Trophoblast cell (in vitro differentiated cells and primary cell): ENCODE data around the gene USPL1.
"Not testable (repeated sequence)": the region's sequence is repeated elsewhere in the genome, so short reads cannot be mapped to it uniquely, and the experiment has no call there.

ENCODE experiments used
- DNase-seq, 2 donors: peaks; one replicate each; pipeline ENCODE4 v3.0.0-alpha.2; 2016
- H2AFZ ChIP-seq: 2 replicates; pipeline ENCODE4 v1.6.1; 2013; ENCODE audit warnings: low read length, moderate library complexity, mild to moderate bottlenecking; ENCODE audit not compliant: insufficient read depth, poor library complexity
- H2AK5ac ChIP-seq: 2 replicates; pipeline ENCODE4 v1.6.1; 2013; ENCODE audit warnings: mild to moderate bottlenecking, low read length
- H2BK120ac ChIP-seq: 2 replicates; pipeline ENCODE4 v1.6.1; 2013; ENCODE audit warnings: low read length, mild to moderate bottlenecking, moderate library complexity; ENCODE audit not compliant: insufficient read depth, poor library complexity
- H2BK12ac ChIP-seq: 2 replicates; pipeline ENCODE4 v1.6.1; 2013; ENCODE audit warnings: mild to moderate bottlenecking, low read length, moderate library complexity
- H2BK5ac ChIP-seq: 2 replicates; pipeline ENCODE4 v1.6.1; 2013; ENCODE audit warnings: low read length, low read depth, moderate library complexity, mild to moderate bottlenecking; ENCODE audit not compliant: poor library complexity
- H3K14ac ChIP-seq: 2 replicates; pipeline ENCODE4 v1.6.1; 2013; ENCODE audit warnings: mild to moderate bottlenecking, low read length
- H3K18ac ChIP-seq: 2 replicates; pipeline ENCODE4 v1.6.1; 2013; ENCODE audit warnings: mild to moderate bottlenecking, low read length
- H3K23ac ChIP-seq: 2 replicates; pipeline ENCODE4 v1.6.1; 2013; ENCODE audit warnings: low read length
- H3K27ac ChIP-seq: 2 replicates; pipeline ENCODE4 v1.5.1; 2013; ENCODE audit warnings: low read depth, mild to moderate bottlenecking, inconsistent platforms, low read length, moderate library complexity
- H3K27me3 ChIP-seq: 2 replicates; pipeline ENCODE4 v1.6.1; 2013; ENCODE audit warnings: inconsistent platforms, mild to moderate bottlenecking, low read length, moderate library complexity; ENCODE audit not compliant: insufficient read depth
- H3K36me3 ChIP-seq, 2 experiments: 1 replicate in 1 of 2; 2 replicates in 1 of 2; pipeline ENCODE4 v1.6.1; 2013; ENCODE audit warnings: low read length in 2 of 2, mild to moderate bottlenecking in 2 of 2, moderate library complexity in 1 of 2; ENCODE audit not compliant: insufficient read depth in 2 of 2, control insufficient read depth in 1 of 2
- H3K4ac ChIP-seq: 2 replicates; pipeline ENCODE4 v1.6.1; 2013; ENCODE audit warnings: low read depth, mild to moderate bottlenecking, low read length, moderate library complexity
- H3K4me1 ChIP-seq, 2 experiments: 1 replicate in 1 of 2; 2 replicates in 1 of 2; pipeline ENCODE4 v1.6.1; 2013; ENCODE audit warnings: low read length in 2 of 2, mild to moderate bottlenecking in 2 of 2, moderate library complexity in 1 of 2; ENCODE audit not compliant: insufficient read depth in 2 of 2, control insufficient read depth in 1 of 2
- H3K4me2 ChIP-seq: 2 replicates; pipeline ENCODE4 v1.6.1; 2013; ENCODE audit warnings: inconsistent platforms, mild to moderate bottlenecking, low read length, moderate library complexity
- H3K4me3 ChIP-seq: 2 replicates; pipeline ENCODE4 v1.5.1; 2013; ENCODE audit warnings: mild to moderate bottlenecking, low read depth, low read length, inconsistent platforms
- H3K79me1 ChIP-seq: one replicate; pipeline ENCODE4 v1.6.1; 2013; ENCODE audit warnings: low read length
- H3K79me2 ChIP-seq: 2 replicates; pipeline ENCODE4 v1.6.1; 2013; ENCODE audit warnings: low read length, mild to moderate bottlenecking; ENCODE audit not compliant: control insufficient read depth, insufficient read depth, poor library complexity
- H3K9ac ChIP-seq: 2 replicates; pipeline ENCODE4 v1.6.1; 2013; ENCODE audit warnings: mild to moderate bottlenecking, low read length
- H3K9me3 ChIP-seq: 2 replicates; pipeline ENCODE4 v1.6.1; 2013; ENCODE audit warnings: low read depth, mild to moderate bottlenecking, control low read depth, inconsistent platforms, low read length; ENCODE audit not compliant: insufficient read depth
- H4K12ac ChIP-seq: 2 replicates; pipeline ENCODE4 v1.6.1; 2013; ENCODE audit warnings: low read depth, mild to moderate bottlenecking, low read length, moderate library complexity
- H4K8ac ChIP-seq: 2 replicates; pipeline ENCODE4 v1.6.1; 2013; ENCODE audit warnings: low read depth, mild to moderate bottlenecking, low read length, moderate library complexity
- H4K91ac ChIP-seq: one replicate; pipeline ENCODE4 v1.6.1; 2013; ENCODE audit warnings: low read depth, mild to moderate bottlenecking, low read length, moderate library complexity
- WGBS: extraction: QIAGEN DNeasy Blood & Tissue Kit; methylation state at CpG from one replicate; pipeline ENCODE4 v1.1.7; 2013; ENCODE audit warnings: missing lambda C conversion rate; ENCODE audit not compliant: insufficient read length, insufficient coverage; ENCODE audit errors: extremely low coverage; 5-methylcytosine and 5-hydroxymethylcytosine counted together

The USPL1 gene

DNA sequence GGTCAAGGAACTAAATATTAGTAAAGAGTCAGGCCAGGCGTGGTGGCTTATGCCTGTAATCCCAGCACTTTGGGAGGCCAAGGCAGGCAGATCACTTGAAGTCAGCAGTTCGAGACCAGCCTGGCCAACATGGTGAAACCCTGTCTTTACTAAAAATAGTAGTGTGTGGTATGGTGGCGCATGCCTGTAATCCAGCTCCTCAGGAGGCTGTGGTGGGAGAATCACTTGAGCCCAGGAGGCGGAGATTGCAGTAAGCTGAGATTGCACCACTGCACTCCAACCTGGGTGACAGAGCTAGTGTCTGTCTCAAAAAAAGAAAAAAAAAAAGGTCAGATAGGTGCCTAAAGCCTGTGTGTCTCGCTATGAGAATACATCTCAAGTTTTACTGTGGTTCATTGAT lies 33.9 kb downstream of the USPL1 start:
- H2BK5ac ChIP-seq, H3K79me1 ChIP-seq, H2BK12ac ChIP-seq, DNase-seq, H3K4me3 ChIP-seq, H4K12ac ChIP-seq, H3K14ac ChIP-seq, H3K27ac ChIP-seq, H2AK5ac ChIP-seq, H4K91ac ChIP-seq, H3K27me3 ChIP-seq, H3K4ac ChIP-seq, H3K4me1 ChIP-seq, H3K4me2 ChIP-seq, H3K18ac ChIP-seq, H4K8ac ChIP-seq, H3K9me3 ChIP-seq, H3K79me2 ChIP-seq, H3K9ac ChIP-seq, H3K23ac ChIP-seq, H2BK120ac ChIP-seq, H2AFZ ChIP-seq: not testable (repeated sequence)
- WGBS: no CpG with 5 or more reads among the region's 5 CpGs
- peaks cover 7 to 16% of the 10 kb centered on the region in 2 experiments for H3K36me3 ChIP-seq

- no peaks in the 10 kb centered on the region for H3K9me3 ChIP-seq
- H4K8ac ChIP-seq: no peak overlapping the region
- H2BK120ac ChIP-seq: no peak overlapping the region
- no peak overlapping the region for H3K4me2 ChIP-seq
- no peaks in the 10 kb centered on the region for H3K79me2 ChIP-seq
- no peaks in the 10 kb centered on the region for H3K4me1 ChIP-seq
- no peak overlapping the region for H2AK5ac ChIP-seq
- H3K79me1 ChIP-seq: no peaks in the 10 kb centered on the region
- no peak overlapping the region for H3K18ac ChIP-seq
- no peaks in the 10 kb centered on the region for H3K27me3 ChIP-seq
- no peak overlapping the region for H3K4ac ChIP-seq
- no peak overlapping the region for H2BK5ac ChIP-seq
- H3K4me3 ChIP-seq: no peak overlapping the region
- H2AFZ ChIP-seq: no peak overlapping the region
- peaks cover 7 to 18% of the 10 kb centered on the region in 2 experiments for H3K36me3 ChIP-seq
- H3K27ac ChIP-seq: no peak overlapping the region
- no peak overlapping the region for H3K9ac ChIP-seq
- WGBS: no CpG with 5 or more reads among the region's 1 CpG
- DNase-seq: no peak
- H4K12ac ChIP-seq: no peak overlapping the region
- no peak overlapping the region for H3K23ac ChIP-seq
- no peak overlapping the region for H3K14ac ChIP-seq
- H2BK12ac ChIP-seq: no peak overlapping the region
- H4K91ac ChIP-seq: no peak overlapping the region
Measured at GRCh38 chr13:30652746-30653386, 35.1 kb downstream of the USPL1 start.

DNA sequence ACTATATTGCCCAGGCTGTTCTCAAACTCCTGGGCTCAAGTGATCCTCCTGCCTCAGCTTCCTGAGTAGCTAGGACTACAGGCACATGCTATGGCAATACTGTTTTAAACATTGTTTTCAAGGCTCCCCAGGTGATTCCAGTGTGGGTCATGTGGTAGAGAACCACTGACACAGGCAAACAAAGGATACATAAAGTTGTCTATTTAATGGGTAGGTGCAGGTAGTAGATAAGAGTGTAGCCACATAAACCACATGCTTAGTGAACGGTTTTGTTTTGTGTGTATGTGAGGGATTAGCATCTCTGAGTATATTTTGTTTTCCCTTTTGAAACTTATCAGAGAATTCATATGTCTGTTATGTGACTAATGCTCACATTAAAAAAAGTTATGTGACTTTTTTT lies 36.7 kb downstream of the USPL1 start:
- H4K91ac ChIP-seq: no peak overlapping the region
- H3K14ac ChIP-seq: no peak overlapping the region
- H4K8ac ChIP-seq: no peak overlapping the region
- H2BK12ac ChIP-seq: no peak overlapping the region
- H3K27ac ChIP-seq: no peak overlapping the region
- no peak for DNase-seq
- H3K79me1 ChIP-seq: no peaks in the 10 kb centered on the region
- H4K12ac ChIP-seq: no peak overlapping the region
- H3K4ac ChIP-seq: no peak overlapping the region
- H3K23ac ChIP-seq: no peak overlapping the region
- no CpG with 5 or more reads among the region's 1 CpG for WGBS
- H2AK5ac ChIP-seq: no peak overlapping the region
- H2BK5ac ChIP-seq: no peak overlapping the region
- no peak overlapping the region for H3K9ac ChIP-seq
- H3K27me3 ChIP-seq: no peaks in the 10 kb centered on the region
- no peaks in the 10 kb centered on the region for H3K9me3 ChIP-seq
- H3K4me1 ChIP-seq: no peaks in the 10 kb centered on the region
- no peak overlapping the region for H3K4me2 ChIP-seq
- no peak overlapping the region for H3K4me3 ChIP-seq
- H2AFZ ChIP-seq: no peak overlapping the region
- H2BK120ac ChIP-seq: no peak overlapping the region
- H3K18ac ChIP-seq: no peak overlapping the region
- H3K79me2 ChIP-seq: no peaks in the 10 kb centered on the region
- peaks cover 9 to 19% of the 10 kb centered on the region in 2 experiments for H3K36me3 ChIP-seq

GRCh38 chr13:30656178-30656577 lies 38.5 kb downstream of the USPL1 start:
- no peak overlapping the region for H2BK120ac ChIP-seq
- H4K12ac ChIP-seq: no peak overlapping the region
- no peak overlapping the region for H3K18ac ChIP-seq
- no peak overlapping the region for H4K8ac ChIP-seq
- no peak overlapping the region for H4K91ac ChIP-seq
- H2AFZ ChIP-seq: no peak overlapping the region
- H3K4me1 ChIP-seq: peaks cover 9% of the 10 kb centered on the region in 2 experiments
- no peak overlapping the region for H2BK5ac ChIP-seq
- H3K14ac ChIP-seq: no peak overlapping the region
- H3K4ac ChIP-seq: no peak overlapping the region
- no peaks in the 10 kb centered on the region for H3K27me3 ChIP-seq
- WGBS: no CpG with 5 or more reads among the region's 3 CpGs
- no peak overlapping the region for H3K9ac ChIP-seq
- no peak overlapping the region for H3K27ac ChIP-seq
- no peaks in the 10 kb centered on the region for H3K9me3 ChIP-seq
- H3K4me3 ChIP-seq: no peak overlapping the region
- no peak overlapping the region for H3K23ac ChIP-seq
- H3K79me1 ChIP-seq: no peaks in the 10 kb centered on the region
- no peak overlapping the region for H2AK5ac ChIP-seq
- H3K36me3 ChIP-seq: peaks cover 4 to 14% of the 10 kb centered on the region in 2 experiments
- H2BK12ac ChIP-seq: no peak overlapping the region
- DNase-seq: no peak
- H3K4me2 ChIP-seq: no peak overlapping the region
- H3K79me2 ChIP-seq: no peaks in the 10 kb centered on the region
